GM12878 (cell line): ENCODE measurements around the gene RMND5A. TPM values are rescaled to one million over a fixed set of nuclear protein-coding genes. Genes with fewer than 3 reads are reported as not detected.

Source experiments
- ATAC-seq: fragments of 200-7000 bp; cut with Tn5 transposase; 3 replicates; pipeline ENCODE4 v1.9.1; 2020; ENCODE audit warnings: mild to moderate bottlenecking, moderate library complexity
- BruUV-seq: library from RNA; stranded (reverse); fragments of 400-500 nt; replicated peaks from 2 replicates; lab custom pipeline; 2021; lab: Mats Ljungman, UMichigan
- CTCF ChIA-PET: fragments of 300-600 bp; sonication (Branson Sonifier 250); formaldehyde crosslinking; extraction: SDS; loops from one replicate; lab custom pipeline; 2021; ENCODE audit warnings: inconsistent platforms; lab: Yijun Ruan, JAX
- POLR2A ChIA-PET: fragments of 350-600 bp; formaldehyde crosslinking; extraction: SDS; loops from one replicate; lab custom pipeline; 2021; ENCODE audit warnings: inconsistent platforms; lab: Charles Lee
- RAD21 ChIA-PET: fragments of 300-600 bp; sonication (Branson Sonifier 250); formaldehyde crosslinking; loops from one replicate; lab custom pipeline; 2023; ENCODE audit warnings: antibody characterized with exemption; ENCODE audit not compliant: unreplicated experiment; lab: Charles Lee
- SMC1A ChIA-PET: fragments of 300-600 bp; sonication (Branson Sonifier 250); formaldehyde crosslinking; loops from one replicate; lab custom pipeline; 2023; ENCODE audit not compliant: unreplicated experiment, uncharacterized antibody; lab: Charles Lee
- DNase-seq: peaks from one replicate; pipeline ENCODE4 v3.0.0-alpha.2; 2011; ENCODE audit warnings: low read depth, low spot score
- FAIRE-seq: peaks from 3 replicates; lab custom pipeline; 2011; peaks lifted over from hg19 to GRCh38; lab: Jason Lieb, UNC
- H2AFZ ChIP-seq: 2 replicates; pipeline ENCODE4 v1.6.0; 2011; ENCODE audit warnings: low read depth, low read length, control low read depth; ENCODE audit not compliant: control insufficient read depth
- H3K27ac ChIP-seq: 2 replicates; pipeline ENCODE4 v1.5.1; 2011; ENCODE audit warnings: control low read depth; ENCODE audit not compliant: control insufficient read depth, insufficient read depth
- H3K27me3 ChIP-seq, 2 experiments: replicated peaks in 1 of 2; 2 replicates each; pipeline versions ENCODE4 v1.6.0 to v1.6.1; 2011; ENCODE audit warnings: low read length in 1 of 2; ENCODE audit not compliant: control insufficient read depth in 2 of 2, insufficient read depth in 2 of 2
- H3K36me3 ChIP-seq, 2 experiments: 2 replicates each; pipeline ENCODE4 v1.5.1; 2011; ENCODE audit warnings: low read length in 1 of 2; ENCODE audit not compliant: control insufficient read depth in 2 of 2, insufficient read depth in 2 of 2
- H3K4me1 ChIP-seq: 2 replicates; pipeline ENCODE4 v1.6.1; 2011; ENCODE audit warnings: mild to moderate bottlenecking, low read length, moderate library complexity, mixed read lengths; ENCODE audit not compliant: control insufficient read depth, insufficient read depth
- H3K4me2 ChIP-seq: 2 replicates; pipeline ENCODE4 v1.6.0; 2011; ENCODE audit warnings: control low read depth; ENCODE audit not compliant: control insufficient read depth, insufficient read depth
- H3K4me3 ChIP-seq: fragments of 200-600 bp; sonication (generic); 2 replicates; pipeline ENCODE4 v1.5.1; 2016
- H3K79me2 ChIP-seq: 2 replicates; pipeline ENCODE4 v1.6.0; 2011; ENCODE audit warnings: low read length; ENCODE audit not compliant: control insufficient read depth, insufficient read depth
- H3K9ac ChIP-seq: 2 replicates; pipeline ENCODE4 v1.8.0; 2011; ENCODE audit warnings: low read length, control low read depth, mixed read lengths; ENCODE audit not compliant: control insufficient read depth, insufficient read depth
- H3K9me3 ChIP-seq: replicated peaks from 3 replicates; pipeline ENCODE4 v1.5.1; 2011; ENCODE audit warnings: mild to moderate bottlenecking, low read length; ENCODE audit not compliant: control insufficient read depth, insufficient read depth
- H4K20me1 ChIP-seq: 2 replicates; pipeline ENCODE4 v1.6.0; 2011; ENCODE audit not compliant: control insufficient read depth, insufficient read depth
- CBX3 ChIP-seq: fragments of 200-600 bp; sonication (generic); IDR thresholded peaks from 2 replicates; pipeline ENCODE4 v1.6.1; 2016; ENCODE audit warnings: low read depth, borderline replicate concordance
- CEBPB ChIP-seq, 2 experiments: fragments of 150-350 bp in 1 of 2; IDR thresholded peaks; 2 replicates each; pipeline ENCODE4 v1.6.1; 2012 to 2014; ENCODE audit warnings: low read depth in 2 of 2, low read length in 2 of 2, borderline replicate concordance in 1 of 2, inconsistent platforms in 1 of 2
- CHD1 ChIP-seq: IDR thresholded peaks from 2 replicates; pipeline ENCODE4 v1.6.1; 2012; ENCODE audit warnings: low read depth, low read length, improper control_type of control experiment
- GATAD2B ChIP-seq: fragments of 450-650 bp; conservative IDR thresholded peaks from 2 replicates; pipeline ENCODE4 v1.6.1; 2017; ENCODE audit warnings: low read depth, mild to moderate bottlenecking, moderate library complexity
- IRF3 ChIP-seq: fragments of 450-650 bp; IDR thresholded peaks from 2 replicates; pipeline ENCODE4 v1.6.1; 2014; ENCODE audit warnings: mild to moderate bottlenecking
- MEF2B ChIP-seq: fragments of 450-650 bp; IDR thresholded peaks from 2 replicates; pipeline ENCODE4 v1.6.1; 2018; ENCODE audit warnings: mild to moderate bottlenecking, moderate library complexity; ENCODE audit not compliant: partially characterized antibody, poor library complexity, severe bottlenecking
- MYB ChIP-seq: fragments of 150-350 bp; IDR thresholded peaks from 2 replicates; pipeline ENCODE4 v1.6.1; 2014; ENCODE audit warnings: mild to moderate bottlenecking, low read depth, low read length, borderline replicate concordance
- NFYB ChIP-seq: IDR thresholded peaks from 2 replicates; pipeline ENCODE4 v1.6.1; 2011; ENCODE audit warnings: low read depth, mild to moderate bottlenecking, low read length, improper control_type of control experiment, moderate library complexity; ENCODE audit not compliant: insufficient read depth
- PML ChIP-seq: IDR thresholded peaks from 2 replicates; pipeline ENCODE4 v1.6.1; 2012; ENCODE audit warnings: low read length, inconsistent platforms
- RBBP5 ChIP-seq: fragments of 200-600 bp; sonication (generic); conservative IDR thresholded peaks from 2 replicates; pipeline ENCODE4 v1.6.1; 2016
- SUZ12 ChIP-seq: fragments of 200-600 bp; sonication (generic); IDR thresholded peaks from one replicate; pipeline ENCODE4 v1.6.1; 2018; ENCODE audit warnings: antibody characterized with exemption, mild to moderate bottlenecking; ENCODE audit not compliant: unreplicated experiment
- TCF12 ChIP-seq: IDR thresholded peaks from 2 replicates; pipeline ENCODE4 v1.6.1; 2011; ENCODE audit warnings: low read depth, mild to moderate bottlenecking, low read length
- ZBED1 ChIP-seq: IDR thresholded peaks from 2 replicates; pipeline ENCODE4 v1.6.1; 2016; ENCODE audit warnings: borderline replicate concordance
- ZBTB40 ChIP-seq: fragments of 450-650 bp; IDR thresholded peaks from 2 replicates; pipeline ENCODE4 v1.6.1; 2016; ENCODE audit warnings: mild to moderate bottlenecking, moderate library complexity, borderline replicate concordance
- WGBS: methylation state at CpG from one replicate; pipeline ENCODE4 v1.1.6; 2016; ENCODE audit warnings: low lambda C conversion rate; ENCODE audit not compliant: insufficient replicate concordance, insufficient coverage; ENCODE audit errors: missing lambda C conversion rate; 5-methylcytosine and 5-hydroxymethylcytosine counted together
- in situ Hi-C: fragments of 300-500 bp; cut with MboI; formaldehyde crosslinking; loops from 9 replicates; pipeline ENCODE4 v1.14.3; 2018; ENCODE audit warnings: mixed read lengths
- intact Hi-C: fragments of 100-400 bp; cut with micrococcal nuclease; formaldehyde crosslinking; loops from one replicate; pipeline ENCODE4 v1.14.2; 2022; ENCODE audit not compliant: unreplicated experiment
- polyA plus RNA-seq, 11 experiments: library from polyadenylated mRNA; depleted of rRNA in 4 of 11; unstranded in 6 of 11; stranded (reverse) in 5 of 11; fragments of >200 nt; fragmentation: Nextera tagmentation in 4 of 11; fragmentation: Illumina TruSeq in 1 of 11; extraction: Ambion mirVana in 4 of 11; extraction: Trizol in 1 of 11; gene quantifications; 1 replicate in 1 of 11; 2 replicates in 10 of 11; pipeline versions ENCODE4 v1.2.1 to v1.2.3, GENCODE V29; 2011 to 2016; ENCODE audit warnings: inconsistent platforms in 2 of 11, missing spikeins in 2 of 11, low read depth in 1 of 11
- total RNA-seq, 4 experiments: library from RNA; depleted of rRNA in 3 of 4; stranded (reverse); fragments of >200 nt in 3 of 4; fragmentation: Illumina TruSeq in 1 of 4; extraction: Trizol in 1 of 4; gene quantifications; 2 replicates each; pipeline versions ENCODE4 v1.2.1 to v1.2.3, GENCODE V29; 2013 to 2021

Gene RMND5A
- total and polyA plus RNA-seq, 10 of the 15 experiments (the other 5 are each of a cell fraction or from before 2014, with no cell fraction given) = 8.3 to 33.6 (median 23.2) TPM

GRCh38 chr2:86685351-86685750 lies 34.7 kb upstream of the RMND5A start:
- in situ Hi-C loops = no loop called here
- Histone ChIP-seq H3K27ac (no peak overlapping the region), H3K9me3 (no peaks in the 10 kb centered on the region), H3K36me3 (no peaks in the 10 kb centered on the region), H3K27me3 (no peaks in the 10 kb centered on the region), H3K4me3 (no peak overlapping the region), H3K9ac (no peak overlapping the region), H3K4me2 (no peak overlapping the region), H2AFZ (no peak overlapping the region), H3K4me1 (no peaks in the 10 kb centered on the region), H3K79me2 (no peaks in the 10 kb centered on the region), H4K20me1 (no peaks in the 10 kb centered on the region)
- WGBS = 82% methylated on average over 1 of the region's 1 CpG
- ATAC-seq (no peak), DNase-seq (no peak), FAIRE-seq (no peak)
- CTCF ChIA-PET = no interaction called here
- RAD21 ChIA-PET = no interaction called here
- SMC1A ChIA-PET = no interaction called here
- intact Hi-C loops = no loop called here
- no peak for TF ChIP-seq TCF12
- no peak for TF ChIP-seq NFYB
- TF ChIP-seq RBBP5 = no peak
- no peak for TF ChIP-seq ZBTB40
- TF ChIP-seq SUZ12 = no peak
- TF ChIP-seq CBX3 = no peak
- TF ChIP-seq MYB = no peak
- TF ChIP-seq GATAD2B = no peak
- TF ChIP-seq CEBPB (IDR thresholded peaks at IDR 0.05; ENCODE audit: borderline replicate concordance in 1 of 2, low read depth in 2 of 2, low read length in 2 of 2) = no peak
- no peak for TF ChIP-seq PML
- no peak for TF ChIP-seq MEF2B
- no peak for TF ChIP-seq IRF3
- no peak for TF ChIP-seq ZBED1
- no peak for TF ChIP-seq CHD1
- no TSS peak for BruUV-seq
- POLR2A ChIA-PET = no interaction called here
